Hippocampal formation (tissue), 2 donors: ENCODE data around the gene ERMP1.
"Not testable (repeated sequence)": the region's sequence is repeated elsewhere in the genome, so short reads cannot be mapped to it uniquely, and the experiment has no call there.

Source experiments
- DNase-seq, 2 donors: peaks; one replicate each; lab custom pipeline; 2025; lab: John Stamatoyannopoulos, UW

Gene ERMP1

DNA sequence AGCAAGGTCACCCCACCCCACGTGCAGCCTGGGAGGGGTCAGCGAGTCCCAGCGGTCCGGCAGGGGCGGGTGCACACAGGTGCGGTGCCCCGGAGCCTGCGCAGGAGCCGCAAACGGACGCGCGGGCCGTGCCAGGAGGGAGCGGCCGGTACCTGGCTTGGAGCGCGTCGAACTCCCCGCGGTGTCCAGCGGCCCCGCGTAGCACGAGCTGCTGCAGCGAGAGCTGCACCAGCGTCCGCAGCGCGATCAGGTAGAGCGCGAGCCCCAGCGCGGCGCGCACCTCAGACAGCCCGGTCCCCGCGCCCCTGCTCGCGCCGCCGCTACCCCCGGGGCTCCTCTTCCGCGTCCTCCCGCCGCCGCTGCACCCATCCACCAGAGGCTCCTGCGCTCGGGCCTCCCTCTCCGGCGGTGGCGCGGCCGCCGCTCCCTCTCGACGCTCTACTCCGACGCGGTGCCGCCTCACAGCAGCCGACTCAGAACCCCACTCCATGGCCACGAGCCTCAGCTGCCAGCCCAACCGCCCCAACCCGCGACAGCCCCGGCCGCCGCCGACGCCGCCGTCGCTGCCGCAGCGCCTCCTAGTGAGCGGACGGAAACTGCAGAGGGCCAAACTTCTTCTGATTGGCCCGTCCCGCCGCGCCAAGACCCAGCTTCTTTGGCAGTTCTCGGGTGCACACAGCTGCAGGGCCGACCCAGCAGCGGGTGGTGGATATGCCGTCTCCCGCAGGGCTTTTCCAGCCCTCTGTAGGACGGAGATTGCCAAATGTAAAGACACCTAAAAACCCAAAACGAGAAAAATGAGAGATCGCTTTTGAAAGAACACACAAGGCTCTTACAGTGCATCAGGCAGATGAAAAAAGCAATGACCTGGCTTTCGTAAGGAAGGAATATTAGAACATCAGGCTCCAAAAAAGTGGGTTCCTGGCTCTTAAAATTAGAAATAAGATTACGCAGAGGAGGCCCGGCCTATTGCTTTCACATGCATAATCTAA lies at the start of gene ERMP1:
ERMP1 (minus strand) TSS at position 580 of the 992 bp plus-strand sequence; CDS start at position 490, 90 bp downstream.
- peak; percentile 88 to 92 for DNase-seq

- DNase-seq = not testable (repeated sequence)
Observed at GRCh38 chr9:5882244-5883012, 49.5 kb upstream of the ERMP1 start.

DNA sequence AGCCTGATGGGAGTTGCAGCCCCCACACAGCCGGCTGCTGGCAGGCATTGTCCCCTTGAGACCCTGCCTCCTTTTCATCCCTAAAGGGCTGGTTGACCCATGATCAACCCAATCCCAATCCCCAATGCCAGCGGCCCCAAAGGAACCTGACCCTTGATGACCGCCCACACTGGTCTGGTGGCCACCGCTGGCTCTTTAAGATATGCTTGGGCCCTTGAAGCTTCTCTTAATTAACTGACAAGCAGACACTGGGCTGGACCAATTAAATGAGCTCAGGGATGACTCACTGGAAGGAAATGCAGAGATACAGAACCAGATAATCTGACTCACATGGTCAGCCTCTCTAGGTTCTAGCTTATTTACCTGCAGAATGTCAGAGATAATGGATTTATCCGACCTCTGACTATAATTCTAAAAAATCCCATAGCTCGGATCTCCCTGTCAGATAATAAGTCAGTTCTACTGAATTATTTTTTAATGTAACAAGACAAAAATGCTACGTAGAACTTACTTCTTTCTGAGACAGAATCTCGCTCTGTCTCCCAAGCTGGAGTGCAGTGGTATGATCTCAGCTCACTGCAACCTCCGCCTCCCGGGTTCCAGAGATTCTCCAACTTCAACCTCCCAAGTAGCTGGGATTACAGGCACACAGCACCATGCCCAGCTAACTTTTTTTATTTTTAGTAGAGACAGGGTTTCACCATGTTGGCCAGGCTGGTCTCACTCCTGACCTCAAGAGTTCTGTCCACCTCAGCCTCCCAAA lies 46.7 kb upstream of the ERMP1 start:
- DNase-seq = no peak

DNA sequence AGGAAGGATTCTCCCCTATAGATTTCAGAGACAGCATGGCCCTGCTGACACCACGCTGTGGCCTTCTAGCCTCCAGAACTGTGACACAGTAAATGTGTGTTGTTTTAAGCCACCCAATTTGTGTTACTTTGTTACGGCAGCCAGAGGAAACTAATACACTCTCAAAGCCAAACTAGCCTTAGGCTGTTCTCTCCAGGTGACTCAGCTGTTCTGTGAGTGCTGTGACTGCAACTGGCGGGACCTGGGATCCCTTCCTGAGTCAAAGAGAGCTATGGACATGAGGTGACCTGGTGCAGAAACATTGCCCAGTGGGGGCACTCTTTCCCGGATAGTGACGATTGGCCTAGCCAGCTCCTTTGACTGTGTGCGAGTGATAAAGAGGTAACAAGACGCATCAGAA lies 43.8 kb upstream of the ERMP1 start:
- DNase-seq = no peak

DNA sequence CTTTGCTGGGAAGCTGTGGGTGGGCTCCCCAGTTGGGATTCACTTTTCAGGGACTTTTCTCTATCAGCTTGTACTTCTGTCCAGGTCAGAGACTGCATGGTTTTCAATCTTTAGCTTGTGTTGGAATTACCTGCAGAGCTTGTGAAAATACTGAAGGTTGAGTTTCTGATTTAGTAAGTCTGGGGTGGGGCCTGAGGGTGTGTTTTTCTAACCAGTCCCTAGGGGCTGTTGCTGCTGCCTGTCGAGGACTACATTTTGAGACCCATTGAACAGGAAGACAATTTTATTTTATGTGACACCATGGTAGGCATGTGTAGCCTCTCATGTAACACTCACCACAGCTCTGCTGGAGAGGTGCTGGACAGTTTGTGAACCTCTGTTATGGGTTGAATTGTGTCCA lies 43.1 kb upstream of the ERMP1 start:
- no peak for DNase-seq

DNA sequence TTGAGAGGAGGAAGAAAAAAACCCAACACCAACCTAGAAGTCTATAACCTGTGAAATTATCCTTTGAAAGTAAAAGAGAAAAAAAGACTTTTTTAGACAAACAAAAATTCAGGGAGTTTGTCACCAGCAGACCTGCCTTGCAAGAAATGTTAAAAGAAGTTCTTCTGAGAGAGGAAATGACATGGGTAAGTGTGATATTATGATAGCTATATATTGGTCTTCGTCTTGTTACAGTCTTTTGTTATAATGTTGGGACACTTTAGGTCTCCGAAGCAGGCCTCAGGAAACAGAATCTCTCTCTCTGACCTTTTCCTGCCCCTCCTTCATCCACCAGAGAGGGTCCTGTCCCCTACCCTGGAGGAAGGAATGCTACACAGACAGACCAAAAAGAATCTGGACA lies 41.1 kb upstream of the ERMP1 start:
- no peak for DNase-seq

DNA sequence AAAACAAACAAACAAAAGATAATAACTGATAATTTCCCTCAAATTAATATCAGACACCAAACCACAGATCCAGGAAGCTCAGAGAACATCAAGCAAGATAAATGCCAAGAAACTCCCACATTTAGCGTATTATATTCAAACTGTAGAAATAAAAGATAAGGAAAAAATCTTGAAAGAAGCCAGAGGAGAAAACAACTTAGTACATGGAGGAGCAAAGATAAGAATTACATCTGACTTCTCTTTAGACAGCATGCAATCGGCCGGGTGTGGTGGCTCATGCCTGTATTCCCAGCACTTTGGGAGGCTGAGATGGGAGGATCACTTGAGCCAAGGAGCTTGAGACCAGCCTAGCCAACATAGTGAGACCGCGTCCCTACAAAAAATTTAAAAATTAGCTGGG lies 40.5 kb upstream of the ERMP1 start:
- no peak for DNase-seq

- DNase-seq = no peak
Observed at GRCh38 chr9:5872511-5872910, 39.6 kb upstream of the ERMP1 start.

DNA sequence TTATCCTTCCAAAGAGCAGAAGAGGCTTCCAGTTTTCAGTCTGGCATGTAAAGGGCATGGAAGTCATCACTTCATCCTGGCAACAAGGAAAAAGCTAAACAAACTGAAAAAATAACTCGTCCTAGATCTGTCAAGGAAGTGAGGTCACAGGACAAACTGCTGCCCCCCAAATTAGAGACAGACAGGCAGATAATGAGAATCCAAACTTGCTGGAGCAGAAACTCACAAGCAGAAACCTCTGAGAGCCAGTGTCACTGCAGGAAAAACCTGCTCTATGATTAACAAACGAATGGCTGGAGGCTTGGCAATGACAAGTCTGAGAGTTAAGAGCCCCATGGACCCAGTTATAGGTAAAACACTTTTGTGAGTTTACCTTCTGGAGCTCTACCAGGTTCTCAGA lies 38.9 kb upstream of the ERMP1 start:
- no peak for DNase-seq

GRCh38 chr9:5870691-5871090 lies 37.8 kb upstream of the ERMP1 start:
- DNase-seq = no peak

DNA sequence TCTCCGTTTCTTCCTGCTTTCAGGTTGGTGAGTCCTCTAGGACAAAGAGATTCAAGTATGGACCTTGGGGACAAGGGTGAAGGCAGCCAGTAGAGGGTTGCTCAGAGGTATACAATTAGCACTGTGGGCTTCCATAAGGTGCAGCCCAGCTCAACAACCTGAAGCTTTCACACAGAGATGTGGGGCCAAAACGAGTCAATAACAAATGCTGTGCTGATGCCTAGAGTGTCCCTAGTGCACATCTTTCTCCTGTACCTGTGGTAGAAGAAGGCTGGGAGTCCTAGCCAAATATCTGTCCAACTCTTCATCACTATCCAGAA lies 37.1 kb upstream of the ERMP1 start:
- DNase-seq = no peak

DNA sequence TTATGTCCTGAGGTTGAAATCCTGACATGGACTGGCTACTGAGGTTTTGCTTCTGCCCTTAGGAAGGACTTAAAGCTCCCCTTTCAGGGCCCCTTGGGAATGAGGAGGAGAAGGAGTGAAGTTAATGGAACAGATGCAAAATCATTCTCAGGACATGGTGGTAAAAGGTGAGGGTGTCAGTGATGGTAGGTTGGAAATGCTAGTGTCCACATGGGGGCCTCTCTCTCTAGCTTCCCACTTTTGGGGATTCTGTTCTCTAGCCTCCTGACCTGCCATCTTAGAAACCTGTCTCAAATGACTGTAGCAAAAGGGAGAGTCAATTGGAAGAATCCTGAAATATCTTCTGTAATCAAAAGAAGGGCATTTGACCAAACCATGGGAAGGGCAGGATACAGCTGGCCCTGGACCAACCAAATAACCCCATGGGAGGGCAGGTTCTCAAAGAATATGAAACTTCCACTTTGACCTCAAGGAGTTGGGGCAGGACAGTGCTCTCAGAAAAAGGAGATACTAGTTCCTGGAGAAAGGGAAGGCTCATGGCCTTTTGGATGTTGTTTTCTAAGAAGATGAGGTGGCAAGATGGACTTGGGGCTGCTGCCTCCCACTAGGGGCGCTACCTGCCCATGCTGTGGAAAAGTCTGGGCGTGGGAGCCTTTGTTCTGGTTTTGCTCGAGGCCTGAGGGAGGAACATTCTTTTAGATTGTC lies 36.5 kb upstream of the ERMP1 start:
- no peak for DNase-seq

DNA sequence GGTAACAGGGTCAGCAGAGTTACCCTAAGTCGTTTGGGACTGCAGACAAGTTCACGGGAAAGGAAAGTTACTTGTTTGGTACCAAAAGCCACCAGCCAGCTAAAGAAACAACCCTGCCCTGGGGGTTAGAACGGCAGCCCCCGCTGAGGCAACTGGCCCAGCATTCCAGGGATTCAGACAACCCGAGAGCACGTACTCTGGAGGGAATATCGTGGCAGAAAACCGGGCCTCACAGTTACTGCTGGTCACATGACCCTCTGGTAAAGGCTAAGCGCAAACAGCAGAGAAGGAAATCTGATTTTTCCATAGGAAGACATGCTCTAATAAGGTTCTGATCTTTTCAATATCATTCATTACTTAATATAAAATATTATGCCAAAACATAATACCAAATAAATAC lies 35.3 kb upstream of the ERMP1 start:
- DNase-seq = no peak

DNA sequence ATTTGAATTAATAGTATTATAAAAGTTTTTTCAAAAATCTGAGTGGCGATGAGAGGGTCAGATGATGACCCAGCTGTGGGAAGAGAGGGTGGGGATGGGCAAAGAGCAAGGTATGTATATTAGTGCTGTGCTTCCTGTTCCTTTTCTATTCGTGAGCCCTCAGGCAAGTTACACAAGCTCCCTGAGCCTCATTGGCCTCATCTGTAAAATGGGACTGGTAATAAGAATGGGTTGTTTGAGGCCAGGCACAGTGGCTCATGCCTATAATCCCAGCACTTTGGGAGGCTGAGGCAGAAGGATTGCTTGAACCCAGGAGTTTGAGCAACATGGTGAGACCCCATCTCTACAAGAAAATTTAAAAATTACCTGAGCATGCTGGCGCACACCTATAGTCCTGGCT lies 33.8 kb upstream of the ERMP1 start:
- no peak for DNase-seq

GRCh38 chr9:5866272-5866671 lies 33.4 kb upstream of the ERMP1 start:
- no peak for DNase-seq

- no peak for DNase-seq
Observed at GRCh38 chr9:5864446-5864845, 31.5 kb upstream of the ERMP1 start.

- no peak for DNase-seq
Observed at GRCh38 chr9:5863092-5863746, 30.3 kb upstream of the ERMP1 start.

DNA sequence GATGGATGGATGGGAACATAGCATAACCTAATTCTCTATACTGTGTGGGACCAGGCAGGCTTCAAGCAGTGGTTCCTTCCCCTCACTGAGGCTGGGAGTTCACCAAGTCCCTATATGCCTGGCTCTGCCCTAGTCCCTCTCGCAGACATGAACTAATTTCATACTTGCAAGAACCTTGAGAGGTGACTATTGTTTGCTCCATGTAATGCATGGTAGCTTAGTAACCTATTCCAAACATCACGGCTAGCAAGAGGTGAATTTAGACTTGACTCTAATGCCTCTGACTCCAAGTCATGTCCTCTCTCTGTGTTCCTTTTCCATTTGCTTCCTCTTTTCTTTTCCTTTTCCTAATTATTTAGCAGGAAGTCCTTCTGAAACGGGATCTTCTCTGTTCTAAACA lies 25.9 kb upstream of the ERMP1 start:
- DNase-seq = no peak

- DNase-seq = no peak
Observed at GRCh38 chr9:5857928-5858327, 25.0 kb upstream of the ERMP1 start.

DNA sequence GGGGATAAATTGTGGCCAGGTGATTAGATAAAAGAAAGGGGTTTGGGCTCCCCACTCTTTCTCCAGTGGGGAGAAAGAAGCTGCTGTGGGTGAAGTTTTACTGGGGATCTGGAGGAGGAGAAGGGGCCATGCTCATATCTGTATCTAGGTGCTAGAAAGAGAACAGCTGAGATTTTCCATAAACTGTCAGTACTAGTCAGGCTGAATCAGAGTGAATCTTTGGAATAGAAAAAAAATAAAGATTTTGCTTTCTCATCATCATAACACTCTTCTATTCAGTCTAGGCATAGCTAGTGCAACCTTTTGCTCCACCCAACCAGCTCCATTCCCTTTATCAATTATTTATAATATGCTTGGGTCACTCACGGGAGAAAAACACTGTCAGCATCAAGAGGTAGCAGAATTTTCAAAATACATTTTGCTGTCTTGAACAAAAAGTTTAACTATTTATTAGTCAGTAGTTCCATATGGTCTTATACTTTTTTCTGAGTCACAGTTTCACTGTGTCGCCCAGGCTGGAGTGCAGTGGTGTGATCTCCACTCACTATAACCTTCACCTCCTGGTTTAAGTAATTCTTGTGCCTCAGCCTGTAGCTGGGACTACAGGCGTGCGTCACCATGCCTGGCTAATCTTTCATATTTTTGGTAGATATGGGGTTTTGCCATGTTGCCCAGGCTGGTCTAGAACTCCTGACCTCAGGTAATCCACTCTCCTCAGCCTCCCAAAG lies 21.3 kb upstream of the ERMP1 start:
- DNase-seq = no peak

- no peak for DNase-seq
Observed at GRCh38 chr9:5853617-5854016, 20.7 kb upstream of the ERMP1 start.
